ENCODE measurements around the gene BTBD1.
A peak's percentile ranks its signal among the peaks of the same experiment; 100 is the strongest.

The BTBD1 gene

GRCh38 chr15:83112233-83112955, 45.3 kb upstream of the BTBD1 start:
- DNase-seq (ENCODE audit: low read depth), result peak; percentile 8
- TF ChIP-seq, protein P1, sequence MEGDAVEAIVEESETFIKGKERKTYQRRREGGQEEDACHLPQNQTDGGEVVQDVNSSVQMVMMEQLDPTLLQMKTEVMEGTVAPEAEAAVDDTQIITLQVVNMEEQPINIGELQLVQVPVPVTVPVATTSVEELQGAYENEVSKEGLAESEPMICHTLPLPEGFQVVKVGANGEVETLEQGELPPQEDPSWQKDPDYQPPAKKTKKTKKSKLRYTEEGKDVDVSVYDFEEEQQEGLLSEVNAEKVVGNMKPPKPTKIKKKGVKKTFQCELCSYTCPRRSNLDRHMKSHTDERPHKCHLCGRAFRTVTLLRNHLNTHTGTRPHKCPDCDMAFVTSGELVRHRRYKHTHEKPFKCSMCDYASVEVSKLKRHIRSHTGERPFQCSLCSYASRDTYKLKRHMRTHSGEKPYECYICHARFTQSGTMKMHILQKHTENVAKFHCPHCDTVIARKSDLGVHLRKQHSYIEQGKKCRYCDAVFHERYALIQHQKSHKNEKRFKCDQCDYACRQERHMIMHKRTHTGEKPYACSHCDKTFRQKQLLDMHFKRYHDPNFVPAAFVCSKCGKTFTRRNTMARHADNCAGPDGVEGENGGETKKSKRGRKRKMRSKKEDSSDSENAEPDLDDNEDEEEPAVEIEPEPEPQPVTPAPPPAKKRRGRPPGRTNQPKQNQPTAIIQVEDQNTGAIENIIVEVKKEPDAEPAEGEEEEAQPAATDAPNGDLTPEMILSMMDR (conservative IDR thresholded peaks at IDR 0.05; ENCODE audit: low read length), result no peak
- H3K4me3 ChIP-seq (ENCODE audit: low read length), result no peak overlapping the region

- H3K4me3 ChIP-seq (ENCODE audit: low read length), result no peak overlapping the region
- no peak for DNase-seq (ENCODE audit: low read depth)
- TF ChIP-seq, protein P1 (conservative IDR thresholded peaks at IDR 0.05; ENCODE audit: low read length), result no peak
Measured at GRCh38 chr15:83111149-83111548, 44.1 kb upstream of the BTBD1 start.

DNA sequence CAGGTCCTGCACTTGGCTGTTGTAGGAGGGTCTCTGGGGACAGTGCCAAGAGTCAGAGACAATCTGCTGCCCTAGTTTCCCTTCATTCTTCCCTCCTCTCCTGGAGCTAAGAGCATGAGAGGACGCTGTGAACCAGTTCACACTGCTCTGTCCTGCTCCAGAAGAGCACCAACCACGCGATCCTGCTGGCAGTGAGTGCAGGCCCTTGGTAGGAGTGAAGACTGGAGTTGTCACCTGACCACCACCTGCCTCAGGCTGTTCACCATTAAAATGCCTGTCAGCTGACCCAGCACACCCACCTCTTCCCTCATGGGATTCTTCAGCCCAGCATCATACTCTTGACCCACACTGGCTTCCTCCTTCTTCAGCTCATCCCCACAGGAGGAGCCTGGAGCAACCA, 43.3 kb upstream of the BTBD1 start:
- H3K4me3 ChIP-seq (ENCODE audit: low read length), result no peak overlapping the region
- DNase-seq (ENCODE audit: low read depth), result no peak
- TF ChIP-seq, protein P1 (conservative IDR thresholded peaks at IDR 0.05; ENCODE audit: low read length), result no peak

GRCh38 chr15:83109532-83109931, 42.5 kb upstream of the BTBD1 start:
- no peak overlapping the region for H3K4me3 ChIP-seq (ENCODE audit: low read length)
- TF ChIP-seq, protein P1 (conservative IDR thresholded peaks at IDR 0.05; ENCODE audit: low read length), result no peak
- no peak for DNase-seq (ENCODE audit: low read depth)

GRCh38 chr15:83108266-83109219, 41.5 kb upstream of the BTBD1 start:
- TF ChIP-seq, protein P1 (conservative IDR thresholded peaks at IDR 0.05; ENCODE audit: low read length), result no peak
- peak; percentile 41 for DNase-seq (ENCODE audit: low read depth)
- no peak overlapping the region for H3K4me3 ChIP-seq (ENCODE audit: low read length)

DNA sequence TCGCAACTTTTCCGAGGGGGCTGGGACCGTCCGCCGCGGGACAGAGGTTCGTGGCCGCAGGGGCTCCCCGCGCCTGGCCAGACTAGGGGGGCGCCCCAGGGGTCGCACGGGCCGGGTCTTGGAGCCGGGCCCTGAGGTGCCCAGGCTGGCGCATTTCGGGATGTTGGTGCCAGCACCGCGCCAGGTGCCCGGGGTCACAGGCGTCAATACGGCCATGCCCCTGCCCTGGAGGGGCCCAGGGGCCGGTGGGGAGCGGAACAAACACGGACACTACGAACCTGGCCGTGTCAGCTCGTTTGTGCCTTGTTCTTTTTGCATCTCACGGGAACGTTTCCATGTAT, 40.8 kb upstream of the BTBD1 start:
- peak overlapping the region; percentile 43 for H3K4me3 ChIP-seq (ENCODE audit: low read length)
- TF ChIP-seq, protein P1 (conservative IDR thresholded peaks at IDR 0.05; ENCODE audit: low read length), result no peak
- no peak for DNase-seq (ENCODE audit: low read depth)
